PC-3 (cell line): ENCODE measurements around the gene TMX2. TPM values are rescaled to one million over a fixed set of nuclear protein-coding genes. Genes with fewer than 3 reads are reported as not detected.
A peak's percentile ranks its signal among the peaks of the same experiment; 100 is the strongest.

Experiments used
- ATAC-seq: fragments of 200-7000 bp; cut with Tn5 transposase; 2 replicates; pipeline ENCODE4 v1.9.1; 2020; ENCODE audit warnings: mild to moderate bottlenecking, moderate library complexity
- BruUV-seq: library from RNA; stranded (reverse); fragments of 400-500 nt; replicated peaks from 2 replicates; lab custom pipeline; 2021; lab: Mats Ljungman, UMichigan
- CTCF ChIA-PET: fragments of 300-600 bp; sonication (Branson Sonifier 250); formaldehyde crosslinking; loops from one replicate; lab custom pipeline; 2022; ENCODE audit warnings: antibody characterized with exemption; lab: Charles Lee
- POLR2A ChIA-PET: fragments of 300-600 bp; sonication (Branson Sonifier 250); formaldehyde crosslinking; loops from one replicate; lab custom pipeline; 2022; ENCODE audit warnings: antibody characterized with exemption; ENCODE audit not compliant: unreplicated experiment; lab: Charles Lee
- DNase-seq: peaks from one replicate; pipeline ENCODE4 v3.0.0-alpha.2; 2015
- H2AFZ ChIP-seq: fragments of 300-600 bp; sonication (generic); 2 replicates; pipeline ENCODE4 v1.6.0; 2016; ENCODE audit warnings: antibody characterized with exemption, low read length
- H3F3A ChIP-seq: fragments of 300-600 bp; sonication (generic); one replicate; pipeline ENCODE4 v1.6.0; 2017; ENCODE audit warnings: antibody characterized with exemption, low read length, control low read depth, mild to moderate bottlenecking; ENCODE audit not compliant: unreplicated experiment
- H3K27ac ChIP-seq: fragments of 300-600 bp; sonication (generic); 2 replicates; pipeline ENCODE4 v1.5.1; 2016; ENCODE audit warnings: mild to moderate bottlenecking, low read length
- H3K27me3 ChIP-seq: fragments of 300-600 bp; sonication (generic); 2 replicates; pipeline ENCODE4 v1.6.1; 2016; ENCODE audit warnings: low read length, mixed read lengths
- H3K36me3 ChIP-seq: fragments of 300-600 bp; sonication (generic); 2 replicates; pipeline ENCODE4 v1.6.1; 2016; ENCODE audit warnings: low read depth, mixed run types, low read length, mixed read lengths
- H3K4me1 ChIP-seq: fragments of 300-600 bp; sonication (generic); 2 replicates; pipeline ENCODE4 v1.5.1; 2016; ENCODE audit warnings: low read length; ENCODE audit not compliant: insufficient read depth
- H3K4me2 ChIP-seq: fragments of 300-600 bp; sonication (generic); 2 replicates; pipeline ENCODE4 v1.6.0; 2016; ENCODE audit warnings: low read length
- H3K4me3 ChIP-seq: fragments of 300-600 bp; sonication (generic); 2 replicates; pipeline ENCODE4 v1.5.1; 2016; ENCODE audit warnings: mild to moderate bottlenecking, low read length, mixed read lengths
- H3K79me2 ChIP-seq: fragments of 300-600 bp; sonication (generic); 2 replicates; pipeline ENCODE4 v1.6.1; 2017; ENCODE audit warnings: low read length, mixed read lengths
- H3K9ac ChIP-seq: fragments of 300-600 bp; sonication (generic); 2 replicates; pipeline ENCODE4 v1.6.0; 2016; ENCODE audit warnings: mild to moderate bottlenecking, low read length
- H3K9me2 ChIP-seq: fragments of 300-600 bp; sonication (generic); replicated peaks from 2 replicates; pipeline ENCODE4 v1.6.1; 2016; ENCODE audit warnings: mixed run types, low read length, mixed read lengths
- H3K9me3 ChIP-seq: fragments of 300-600 bp; sonication (generic); 2 replicates; pipeline ENCODE4 v1.6.1; 2016; ENCODE audit warnings: low read length, mixed read lengths
- H4K20me1 ChIP-seq: fragments of 300-600 bp; sonication (generic); 2 replicates; pipeline ENCODE4 v1.6.1; 2016; ENCODE audit warnings: low read length, mixed read lengths
- CTCF ChIP-seq: fragments of 300-600 bp; sonication (generic); conservative IDR thresholded peaks from 2 replicates; pipeline ENCODE4 v1.5.1; 2017; ENCODE audit warnings: antibody characterized with exemption, low read depth, mild to moderate bottlenecking, low read length
- EZH2 ChIP-seq: fragments of 300-600 bp; sonication (generic); IDR thresholded peaks from one replicate; pipeline ENCODE4 v1.6.1; 2017; ENCODE audit warnings: antibody characterized with exemption, mild to moderate bottlenecking, low read length; ENCODE audit not compliant: unreplicated experiment
- EZH2phosphoT487 ChIP-seq: fragments of 300-600 bp; sonication (generic); IDR thresholded peaks from 2 replicates; pipeline ENCODE4 v1.6.1; 2018; ENCODE audit warnings: mild to moderate bottlenecking, antibody characterized with exemption, low read length, borderline replicate concordance
- intact Hi-C: fragments of 100-400 bp; cut with micrococcal nuclease; formaldehyde crosslinking; loops from 2 replicates; pipeline ENCODE4 v1.9.0; 2023
- total RNA-seq: library from RNA; depleted of rRNA; stranded (reverse); fragments of >200 nt; gene quantifications from 2 replicates; pipeline ENCODE4 v1.2.3, GENCODE V29; 2014

Gene TMX2
- total RNA-seq, 1 experiment from 2014 or later, result 241 TPM

GRCh38 chr11:57762235-57762861, 50.0 kb downstream of the TMX2 start:
- Histone ChIP-seq H3K4me2 (peak overlapping the region; percentile 84), H3K4me1 (peaks cover 26% of the 10 kb centered on the region), H3K9ac (peak overlapping the region; percentile 91), H3K79me2 (peaks cover 58% of the 10 kb centered on the region), H4K20me1 (peaks cover 43% of the 10 kb centered on the region), H3F3A (no peaks in the 10 kb centered on the region), H3K4me3 (peak overlapping the region; percentile 79), H3K27ac (peak overlapping the region; percentile 84), H3K9me2 (no peaks in the 10 kb centered on the region), H3K36me3 (no peaks in the 10 kb centered on the region; the same call in 1 of the 2 replicates), H3K27me3 (no peaks in the 10 kb centered on the region), H2AFZ (peak overlapping the region; percentile 40; the same call in 1 of the 2 replicates), H3K9me3 (no peaks in the 10 kb centered on the region)
- TSS peak; percentile 76 for BruUV-seq
- intact Hi-C loops, result loop anchor here (5.0 kb wide), 2 partner anchors 630 to 750 kb away; no protein-coding TSS in a partner anchor
- DNase-seq (peak; percentile 23), ATAC-seq (no peak; the same call in 1 of the 2 replicates)
- TF ChIP-seq EZH2, result no peak
- TF ChIP-seq CTCF, result no peak
- no peak for TF ChIP-seq EZH2phosphoT487
- CTCF ChIA-PET, result interaction anchor here (0.5 to 2.3 kb wide), 6 partner anchors 16 to 38 kb away, joined by 3 to 56 read pairs (median 9); no protein-coding TSS in a partner anchor
- POLR2A ChIA-PET, result interaction anchor here (0.6 to 3.9 kb wide), 3 partner anchors 16 to 37 kb away, joined by 16 to 39 read pairs (median 18); no protein-coding TSS in a partner anchor

- peaks cover 46% of the 10 kb centered on the region for H4K20me1 ChIP-seq
- H3K9ac ChIP-seq, result peak overlapping the region; percentile 91
- H3K79me2 ChIP-seq, result peaks cover 70% of the 10 kb centered on the region
- ChIA-PET POLR2A (interaction anchor here (0.6 to 3.9 kb wide), 2 partner anchors 15 to 749 kb away, joined by 4 to 39 read pairs; no protein-coding TSS in a partner anchor), CTCF (interaction anchor here (2.3 kb wide), 1 partner anchor 37 kb away, joined by 12 read pairs; no protein-coding TSS in a partner anchor)
- peaks cover 26% of the 10 kb centered on the region for H3K4me1 ChIP-seq
- H3K36me3 ChIP-seq, result no peaks in the 10 kb centered on the region; the same call in 1 of the 2 replicates
- peak; percentile 66 for DNase-seq
- H3K27ac ChIP-seq, result no peak overlapping the region
- H3K9me2 ChIP-seq, result no peaks in the 10 kb centered on the region
- no peaks in the 10 kb centered on the region for H3F3A ChIP-seq
- intact Hi-C loops, result loop anchor here (5.0 kb wide), 2 partner anchors 629 to 749 kb away; no protein-coding TSS in a partner anchor
- H3K4me2 ChIP-seq, result peak overlapping the region; percentile 84
- TF ChIP-seq CTCF (peak; percentile 54), EZH2phosphoT487 (no peak)
- peak overlapping the region; percentile 79 for H3K4me3 ChIP-seq
- no peaks in the 10 kb centered on the region for H3K9me3 ChIP-seq
- BruUV-seq, result TSS peak; percentile 92
- H2AFZ ChIP-seq, result no peak overlapping the region
- H3K27me3 ChIP-seq, result no peaks in the 10 kb centered on the region
- peak; percentile 66 for ATAC-seq
These were observed 51.2 kb downstream of the TMX2 start for GRCh38 chr11:57763568-57763967.
